B cell (primary cell): ENCODE data around the gene METTL25.

ENCODE experiments used
- CTCF ChIP-seq: fragments of 200-600 bp; IDR thresholded peaks from one replicate; pipeline ENCODE4 v1.8.0; 2022; ENCODE audit warnings: antibody characterized with exemption, mild to moderate bottlenecking
- EZH2 ChIP-seq: IDR thresholded peaks from 2 replicates; pipeline ENCODE4 v1.6.1; 2012; ENCODE audit warnings: borderline replicate concordance, low read depth, mild to moderate bottlenecking, moderate library complexity, low read length; ENCODE audit not compliant: insufficient read depth, poor library complexity, severe bottlenecking

GRCh38 chr12:82486524-82487235 is 128.4 kb downstream of the METTL25 start:
- no peak for TF ChIP-seq CTCF
- TF ChIP-seq EZH2: no peak
